Coronary artery (tissue), 2 donors: Measurements from ENCODE around the gene IL9R.
"Not testable (repeated sequence)": the region's sequence is repeated elsewhere in the genome, so short reads cannot be mapped to it uniquely, and the experiment has no call there.

Source experiments
- DNase-seq: peaks from one replicate; pipeline ENCODE4 v3.0.0-alpha.2; 2017; ENCODE audit warnings: low spot score
- H3K27ac ChIP-seq, 2 donors: fragments of 200-600 bp; sonication (generic); one replicate each; pipeline ENCODE4 v1.5.1; 2016 to 2019
- H3K4me3 ChIP-seq: fragments of 200-600 bp; sonication (generic); 2 replicates; pipeline ENCODE4 v1.5.1; 2016; ENCODE audit warnings: mild to moderate bottlenecking, moderate library complexity
- TF ChIP-seq, protein P1 (sequence below): fragments of 200-600 bp; sonication (generic); IDR thresholded peaks from one replicate; pipeline ENCODE4 v1.5.1; 2019; ENCODE audit warnings: antibody characterized with exemption

IL9R gene

DNA sequence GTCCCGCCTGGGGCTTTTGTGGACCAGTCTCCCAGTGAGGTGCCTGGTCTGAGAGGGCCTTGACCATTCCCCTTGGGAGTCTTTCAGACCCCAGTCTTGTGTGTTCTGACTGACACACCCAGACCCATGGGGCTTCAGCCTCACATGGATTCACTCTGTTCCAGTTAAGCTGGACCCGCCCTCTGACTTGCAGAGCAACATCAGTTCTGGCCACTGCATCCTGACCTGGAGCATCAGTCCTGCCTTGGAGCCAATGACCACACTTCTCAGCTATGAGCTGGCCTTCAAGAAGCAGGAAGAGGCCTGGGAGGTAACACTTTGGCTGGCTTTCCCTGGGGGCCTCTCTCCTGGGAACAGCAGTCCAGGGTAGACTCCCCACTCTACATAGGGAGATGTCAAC lies 6.8 kb downstream of the IL9R start:
- H3K4me3 ChIP-seq, result no peak overlapping the region
- TF ChIP-seq, protein P1, sequence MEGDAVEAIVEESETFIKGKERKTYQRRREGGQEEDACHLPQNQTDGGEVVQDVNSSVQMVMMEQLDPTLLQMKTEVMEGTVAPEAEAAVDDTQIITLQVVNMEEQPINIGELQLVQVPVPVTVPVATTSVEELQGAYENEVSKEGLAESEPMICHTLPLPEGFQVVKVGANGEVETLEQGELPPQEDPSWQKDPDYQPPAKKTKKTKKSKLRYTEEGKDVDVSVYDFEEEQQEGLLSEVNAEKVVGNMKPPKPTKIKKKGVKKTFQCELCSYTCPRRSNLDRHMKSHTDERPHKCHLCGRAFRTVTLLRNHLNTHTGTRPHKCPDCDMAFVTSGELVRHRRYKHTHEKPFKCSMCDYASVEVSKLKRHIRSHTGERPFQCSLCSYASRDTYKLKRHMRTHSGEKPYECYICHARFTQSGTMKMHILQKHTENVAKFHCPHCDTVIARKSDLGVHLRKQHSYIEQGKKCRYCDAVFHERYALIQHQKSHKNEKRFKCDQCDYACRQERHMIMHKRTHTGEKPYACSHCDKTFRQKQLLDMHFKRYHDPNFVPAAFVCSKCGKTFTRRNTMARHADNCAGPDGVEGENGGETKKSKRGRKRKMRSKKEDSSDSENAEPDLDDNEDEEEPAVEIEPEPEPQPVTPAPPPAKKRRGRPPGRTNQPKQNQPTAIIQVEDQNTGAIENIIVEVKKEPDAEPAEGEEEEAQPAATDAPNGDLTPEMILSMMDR, result no peak
- DNase-seq, result no peak
- no peak overlapping the region for H3K27ac ChIP-seq

DNA sequence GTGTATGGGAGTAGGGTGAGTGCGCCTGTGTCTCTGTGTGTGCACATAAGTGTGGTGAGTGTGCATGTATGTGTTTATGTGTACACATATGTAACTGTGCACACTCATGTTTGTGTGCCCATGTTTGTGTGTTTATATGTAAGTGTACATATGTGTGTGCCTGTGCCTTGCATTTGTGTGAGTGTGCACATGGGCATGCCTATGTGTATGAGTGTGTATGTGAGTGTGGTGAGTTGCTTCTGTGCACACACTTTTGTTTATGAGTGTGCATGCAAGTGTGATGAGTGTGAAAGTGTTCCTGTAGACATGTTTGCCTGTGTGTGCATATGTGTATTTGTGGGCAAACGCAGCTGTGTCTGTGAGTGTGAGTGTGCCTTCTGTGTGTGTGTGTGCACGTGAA lies 7.2 kb downstream of the IL9R start:
- TF ChIP-seq, protein P1, result no peak
- H3K27ac ChIP-seq, result no peak overlapping the region
- H3K4me3 ChIP-seq, result no peak overlapping the region
- DNase-seq, result no peak

DNA sequence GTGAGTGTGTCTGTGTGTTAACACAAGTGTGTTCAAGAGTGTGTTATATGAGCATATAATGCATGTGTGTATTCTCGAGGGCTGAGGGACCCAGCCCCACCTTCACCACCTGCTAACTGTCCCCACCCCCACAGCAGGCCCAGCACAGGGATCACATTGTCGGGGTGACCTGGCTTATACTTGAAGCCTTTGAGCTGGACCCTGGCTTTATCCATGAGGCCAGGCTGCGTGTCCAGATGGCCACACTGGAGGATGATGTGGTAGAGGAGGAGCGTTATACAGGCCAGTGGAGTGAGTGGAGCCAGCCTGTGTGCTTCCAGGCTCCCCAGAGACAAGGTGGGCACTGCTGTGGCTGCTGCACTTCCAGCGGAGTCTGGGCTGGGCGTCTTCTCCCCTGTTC lies 7.6 kb downstream of the IL9R start:
- Histone ChIP-seq H3K4me3 (no peak overlapping the region), H3K27ac (no peak overlapping the region)
- TF ChIP-seq, protein P1, result no peak
- no peak for DNase-seq

DNA sequence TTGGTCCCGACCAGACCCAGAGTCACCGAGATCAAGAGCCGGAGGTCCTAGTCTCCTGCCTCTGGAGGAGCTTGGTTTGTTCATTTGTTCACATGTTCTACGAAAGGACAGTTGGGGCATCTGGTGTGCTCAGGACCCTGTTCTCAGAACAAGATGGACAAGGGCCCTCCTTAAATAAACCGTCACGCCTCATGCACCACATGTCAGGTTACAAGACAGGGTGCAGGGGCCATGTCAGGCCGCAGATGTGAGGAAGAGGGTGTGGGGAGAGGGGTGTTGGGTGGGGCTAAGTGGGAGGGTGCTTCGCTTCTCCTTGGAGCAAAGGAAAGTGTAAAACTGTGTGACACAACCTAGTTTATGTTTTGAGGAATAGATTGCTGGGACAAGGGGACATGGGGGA lies 9.0 kb downstream of the IL9R start:
- H3K4me3 ChIP-seq, H3K27ac ChIP-seq, DNase-seq: not testable (repeated sequence)

DNA sequence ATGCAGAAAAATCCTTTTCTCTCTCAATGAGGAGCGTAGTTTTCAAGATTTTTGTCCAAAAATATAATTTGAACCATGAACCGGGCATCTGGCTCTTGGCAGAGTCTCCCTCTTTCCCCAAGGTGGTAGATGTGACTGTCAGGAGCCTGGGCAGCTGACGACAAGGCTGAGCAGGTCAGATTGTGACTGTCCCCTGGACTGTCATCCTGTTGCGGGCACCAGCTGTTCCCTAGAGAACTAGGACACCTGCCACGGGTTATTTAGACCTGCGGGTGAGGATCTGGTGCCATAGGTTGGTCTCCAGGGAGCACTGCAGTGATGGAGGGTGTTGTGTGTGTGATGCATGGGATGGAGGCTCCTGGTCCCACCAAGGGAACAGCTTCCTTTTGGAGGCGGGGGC lies 10.9 kb downstream of the IL9R start:
- DNase-seq, H3K4me3 ChIP-seq, H3K27ac ChIP-seq: not testable (repeated sequence)

DNA sequence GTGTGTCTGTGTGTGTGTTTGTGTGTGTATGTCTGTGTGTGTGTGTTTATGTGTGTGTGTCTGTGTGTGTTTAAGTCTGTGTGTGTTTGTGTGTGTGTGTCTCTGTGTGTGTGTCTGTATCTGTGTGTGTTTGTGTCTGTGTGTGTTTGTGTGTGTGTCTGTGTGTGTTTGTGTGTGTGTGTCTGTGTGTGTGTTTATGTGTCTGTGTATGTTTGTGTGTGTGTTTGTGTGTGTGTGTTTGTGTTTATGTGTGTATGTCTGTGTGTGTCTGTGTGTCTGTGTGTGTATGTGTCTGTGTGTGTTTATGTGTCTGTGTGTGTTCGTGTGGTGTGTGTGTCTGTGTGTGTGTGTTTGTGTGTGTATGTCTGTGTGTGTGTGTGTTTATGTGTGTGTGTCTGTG lies 11.4 kb downstream of the IL9R start:
- H3K4me3 ChIP-seq, result no peak overlapping the region
- DNase-seq, result no peak
- H3K27ac ChIP-seq, result no peak overlapping the region
- TF ChIP-seq, protein P1, result no peak

DNA sequence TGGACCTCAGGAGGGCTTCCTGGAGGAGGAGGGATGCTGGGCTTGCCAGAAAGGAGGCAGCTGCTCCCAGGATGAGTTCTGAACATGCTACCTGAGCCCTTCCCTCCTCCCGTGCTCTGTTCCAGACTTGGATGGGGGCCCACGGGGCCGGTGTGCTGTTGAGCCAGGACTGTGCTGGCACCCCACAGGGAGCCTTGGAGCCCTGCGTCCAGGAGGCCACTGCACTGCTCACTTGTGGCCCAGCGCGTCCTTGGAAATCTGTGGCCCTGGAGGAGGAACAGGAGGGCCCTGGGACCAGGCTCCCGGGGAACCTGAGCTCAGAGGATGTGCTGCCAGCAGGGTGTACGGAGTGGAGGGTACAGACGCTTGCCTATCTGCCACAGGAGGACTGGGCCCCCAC lies 12.2 kb downstream of the IL9R start:
- not testable (repeated sequence) for DNase-seq

DNA sequence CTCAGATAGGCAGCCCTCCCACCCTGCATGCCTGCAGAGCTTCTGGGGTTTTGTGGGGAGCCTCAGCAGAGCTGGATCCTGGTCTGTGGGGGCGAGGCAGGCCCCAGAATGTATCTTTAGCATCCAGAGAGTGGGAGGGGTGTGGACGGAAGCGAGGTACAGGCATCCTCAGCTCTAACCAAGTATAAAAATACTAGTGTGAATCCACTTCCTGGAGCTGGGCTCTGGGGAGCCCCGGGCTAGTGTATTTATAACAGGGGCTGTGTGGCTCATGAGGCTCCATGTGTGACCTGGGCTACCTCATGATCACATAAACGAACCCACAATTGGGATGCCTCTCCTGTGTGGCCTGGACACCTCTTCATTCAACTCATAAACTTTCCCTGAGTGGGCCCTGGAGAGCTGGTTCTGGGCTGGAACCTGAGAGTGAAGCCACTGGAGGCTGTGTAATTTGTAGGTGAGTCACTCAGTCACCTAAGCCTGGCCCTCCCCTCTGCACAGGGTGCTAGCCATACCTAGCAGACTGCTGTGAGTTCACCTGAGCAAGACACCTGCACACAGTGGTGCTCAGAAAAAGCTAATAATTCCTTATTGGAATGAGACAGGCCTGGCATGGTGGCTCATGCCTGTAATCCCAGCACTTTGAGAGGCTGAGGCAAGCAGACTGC lies 15.9 kb downstream of the IL9R start:
- DNase-seq, H3K4me3 ChIP-seq, H3K27ac ChIP-seq: not testable (repeated sequence)

More for the DNA sequence above, 12.2 kb downstream of the IL9R start:
- H3K27ac ChIP-seq, H3K4me3 ChIP-seq: not testable (repeated sequence)

DNA sequence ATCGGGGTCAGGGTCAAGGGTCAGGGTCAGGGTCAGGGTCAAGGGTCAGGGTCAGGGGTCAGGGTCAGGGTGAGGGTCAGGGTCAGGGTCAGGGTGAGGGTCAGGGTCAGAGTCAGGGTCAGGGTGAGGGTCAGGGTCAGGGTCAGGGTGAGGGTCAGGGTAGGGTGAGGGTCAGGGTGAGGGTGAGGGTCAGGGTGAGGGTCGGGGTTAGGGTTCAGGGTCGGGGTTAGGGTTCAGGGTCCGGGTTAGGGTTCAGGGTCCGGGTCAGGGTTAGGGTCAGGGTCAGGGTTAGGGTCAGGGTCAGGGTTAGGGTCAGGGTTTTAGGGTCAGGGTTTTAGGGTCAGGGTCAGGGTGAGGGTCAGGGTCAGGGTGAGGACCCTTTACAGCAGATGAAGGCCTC lies 22.4 kb downstream of the IL9R start:
- not testable (repeated sequence) for DNase-seq, H3K27ac ChIP-seq, H3K4me3 ChIP-seq

DNA sequence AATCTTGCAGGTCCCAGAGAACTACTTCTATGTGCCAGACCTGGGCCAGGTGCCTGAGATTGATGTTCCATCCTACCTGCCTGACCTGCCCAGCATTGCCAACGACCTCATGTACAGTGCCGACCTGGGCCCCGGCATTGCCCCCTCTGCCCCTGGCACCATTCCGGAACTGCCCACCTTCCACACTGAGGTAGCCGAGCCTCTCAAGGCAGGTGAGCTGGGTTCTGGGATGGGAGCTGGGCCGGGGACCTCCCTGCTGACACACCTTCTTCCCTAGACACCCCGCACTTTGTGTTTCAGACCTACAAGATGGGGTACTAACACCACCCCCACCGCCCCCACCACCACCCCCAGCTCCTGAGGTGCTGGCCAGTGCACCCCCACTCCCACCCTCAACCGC lies 25.5 kb downstream of the IL9R start:
- not testable (repeated sequence) for DNase-seq, H3K27ac ChIP-seq, H3K4me3 ChIP-seq

DNA sequence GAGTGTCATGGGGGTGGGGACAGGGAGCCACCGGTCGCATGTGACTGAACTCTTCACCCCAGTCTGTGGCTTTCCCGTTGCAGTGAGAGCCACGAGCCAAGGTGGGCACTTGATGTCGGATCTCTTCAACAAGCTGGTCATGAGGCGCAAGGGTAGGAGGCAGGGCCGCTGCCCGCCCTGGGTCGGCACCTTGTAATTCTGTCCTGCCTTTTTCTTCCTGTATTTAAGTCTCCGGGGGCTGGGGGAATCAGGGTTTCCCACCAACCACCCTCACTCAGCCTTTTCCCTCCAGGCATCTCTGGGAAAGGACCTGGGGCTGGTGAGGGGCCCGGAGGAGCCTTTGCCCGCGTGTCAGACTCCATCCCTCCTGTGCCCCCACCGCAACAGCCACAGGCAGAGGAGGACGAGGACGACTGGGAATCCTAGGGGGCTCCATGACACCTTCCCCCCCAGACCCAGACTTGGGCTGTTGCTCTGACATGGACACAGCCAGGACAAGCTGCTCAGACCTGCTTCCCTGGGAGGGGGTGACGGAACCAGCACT lies 27.5 kb downstream of the IL9R start:
- not testable (repeated sequence) for DNase-seq, H3K27ac ChIP-seq, H3K4me3 ChIP-seq

DNA sequence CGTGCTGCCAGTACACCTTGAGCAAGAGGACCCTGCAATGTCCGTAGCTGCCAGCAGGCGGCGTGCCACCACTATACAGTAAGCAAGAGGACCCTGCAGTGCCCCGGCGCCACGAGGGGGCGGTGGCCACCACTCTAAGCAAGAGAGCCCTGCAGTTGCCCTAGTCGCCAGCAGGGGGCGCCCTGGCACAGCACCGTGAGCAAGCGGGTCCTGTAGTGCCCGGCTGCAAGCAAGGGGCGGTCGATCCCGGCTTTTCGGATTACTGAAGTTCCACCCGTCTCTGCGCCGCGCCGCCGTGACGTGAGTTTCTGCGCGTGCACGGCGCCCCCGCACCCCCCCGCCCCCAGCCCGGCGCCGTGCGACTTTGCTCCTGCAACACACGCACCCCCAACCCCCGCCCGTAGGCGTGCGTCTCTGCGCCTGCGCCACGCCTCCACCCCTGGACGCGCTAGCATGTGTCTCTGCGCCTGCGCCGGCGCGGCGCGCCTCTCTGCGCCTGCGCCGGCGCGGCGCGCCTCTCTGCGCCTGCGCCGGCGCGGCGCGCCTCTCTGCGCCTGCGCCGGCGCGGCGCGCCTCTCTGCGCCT lies 31.2 kb downstream of the IL9R start:
- not testable (repeated sequence) for H3K4me3 ChIP-seq, DNase-seq, H3K27ac ChIP-seq

DNA sequence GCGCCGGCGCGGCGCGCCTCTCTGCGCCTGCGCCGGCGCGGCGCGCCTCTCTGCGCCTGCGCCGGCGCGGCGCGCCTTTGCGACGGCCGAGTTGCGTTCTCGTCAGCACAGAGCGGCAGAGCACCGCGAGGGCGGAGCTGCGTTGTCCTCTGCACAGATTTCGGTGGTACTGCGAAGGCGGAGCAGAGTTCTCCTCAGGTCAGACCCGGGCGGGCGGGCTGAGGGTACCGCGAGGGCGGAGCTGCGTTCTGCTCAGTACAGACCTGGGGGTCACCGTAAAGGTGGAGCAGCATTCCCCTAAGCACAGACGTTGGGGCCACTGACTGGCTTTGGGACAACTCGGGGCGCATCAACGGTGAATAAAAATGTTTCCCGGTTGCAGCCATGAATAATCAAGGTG lies 31.8 kb downstream of the IL9R start:
- H3K4me3 ChIP-seq, H3K27ac ChIP-seq, DNase-seq: not testable (repeated sequence)

DNA sequence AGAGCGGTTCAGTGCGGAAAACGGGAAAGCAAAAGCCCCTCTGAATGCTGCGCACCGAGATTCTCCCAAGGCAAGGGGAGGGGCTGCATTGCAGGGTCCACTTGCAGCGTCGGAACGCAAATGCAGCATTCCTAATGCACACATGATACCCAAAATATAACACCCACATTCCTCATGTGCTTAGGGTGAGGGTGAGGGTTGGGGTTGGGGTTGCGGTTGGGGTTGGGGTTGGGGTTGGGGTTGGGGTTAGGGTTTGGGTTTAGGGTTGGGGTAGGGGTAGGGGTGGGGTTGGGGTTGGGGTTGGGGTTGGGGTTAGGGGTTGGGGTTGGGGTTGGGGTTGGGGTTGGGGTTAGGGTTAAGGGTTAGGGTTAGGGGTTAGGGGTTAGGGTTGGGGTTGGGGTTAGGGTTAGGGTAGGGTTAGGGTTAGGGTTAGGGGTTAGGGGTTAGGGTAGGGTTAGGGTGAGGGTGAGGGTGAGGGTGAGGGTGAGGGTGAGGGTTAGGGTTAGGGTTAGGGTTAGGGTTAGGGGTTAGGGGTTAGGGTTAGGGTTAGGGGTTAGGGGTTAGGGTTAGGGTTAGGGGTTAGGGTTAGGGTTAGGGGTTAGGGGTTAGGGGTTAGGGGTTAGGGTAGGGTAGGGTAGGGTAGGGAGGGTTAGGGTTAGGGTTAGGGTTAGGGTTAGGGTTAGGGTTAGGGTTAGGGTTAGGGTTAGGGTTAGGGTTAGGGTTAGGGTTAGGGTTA lies 32.4 kb downstream of the IL9R start:
- not testable (repeated sequence) for H3K4me3 ChIP-seq, DNase-seq, H3K27ac ChIP-seq
